ENCODE data around the gene HLA-B.
A peak's percentile ranks its signal among the peaks of the same experiment; 100 is the strongest.

The HLA-B gene

GRCh38 chr6:31399589-31400466, 42.8 kb upstream of the HLA-B start (continued):
- TF ChIP-seq EGR2 (tag by site-specific recombination; IDR thresholded peaks at IDR 0.05; ENCODE audit: low read depth) (peak; percentile 90), ZNF501 (tag by site-specific recombination; IDR thresholded peaks at IDR 0.05) (peak; percentile 75), ZNF302 (tag by site-specific recombination; IDR thresholded peaks at IDR 0.05; ENCODE audit: low read depth) (no peak), ZNF664 (tag by site-specific recombination; IDR thresholded peaks at IDR 0.05) (0 out of 2 replicates have a peak, but pooled peaks have one; percentile 14), ZNF600 (tag by site-specific recombination; IDR thresholded peaks at IDR 0.05) (peak; percentile 95), MEIS1 (CRISPR knock-in tag; IDR thresholded peaks at IDR 0.05; ENCODE audit: borderline replicate concordance) (no peak), ZNF2 (tag by site-specific recombination; IDR thresholded peaks at IDR 0.05) (peak; percentile 95), PATZ1 (tag by site-specific recombination; IDR thresholded peaks at IDR 0.05) (peak; percentile 60; the same call in 1 of the 2 replicates), ZNF768 (tag by site-specific recombination; IDR thresholded peaks at IDR 0.05) (no peak), ZNF776 (tag by site-specific recombination; IDR thresholded peaks at IDR 0.05; ENCODE audit: borderline replicate concordance) (no peak), ZBTB26 (tag by site-specific recombination; optimal IDR thresholded peaks at IDR 0.05) (peak; percentile 40), ZBTB20 (tag by site-specific recombination; IDR thresholded peaks at IDR 0.05) (peak; percentile 95), ZNF366 (tag by site-specific recombination; conservative IDR thresholded peaks at IDR 0.05) (peak; percentile 87), IKZF3 (tag by site-specific recombination; IDR thresholded peaks at IDR 0.05) (peak; percentile 98), ZNF639 (tag by site-specific recombination; IDR thresholded peaks at IDR 0.05) (peak; percentile 69; the same call in 1 of the 2 replicates), ZNF76 (tag by site-specific recombination; IDR thresholded peaks at IDR 0.05; ENCODE audit: borderline replicate concordance, low read depth) (peak; percentile 45), ZNF335 (tag by site-specific recombination; conservative IDR thresholded peaks at IDR 0.05) (peak; percentile 47), ZFHX2 (tag by site-specific recombination; conservative IDR thresholded peaks at IDR 0.05) (peak; percentile 89), ZNF112 (tag by site-specific recombination; IDR thresholded peaks at IDR 0.05) (no peak), ZNF274 (IDR thresholded peaks at IDR 0.05; ENCODE audit: low read length) (no peak), ZNF274 (tag by site-specific recombination; IDR thresholded peaks at IDR 0.05; ENCODE audit: borderline replicate concordance) (no peak), ZNF660 (tag by site-specific recombination; IDR thresholded peaks at IDR 0.05) (peak; percentile 89), ZNF621 (tag by site-specific recombination; IDR thresholded peaks at IDR 0.05) (no peak), ZNF792 (tag by site-specific recombination; IDR thresholded peaks at IDR 0.05) (no peak), ZNF623 (tag by site-specific recombination; IDR thresholded peaks at IDR 0.05) (0 out of 2 replicates have a peak, but pooled peaks have one; percentile 12), ZNF645 (tag by site-specific recombination; IDR thresholded peaks at IDR 0.05) (no peak; the same call in 1 of the 2 replicates), ZBTB44 (tag by site-specific recombination; IDR thresholded peaks at IDR 0.05) (0 out of 2 replicates have a peak, but pooled peaks have one; percentile 5), ZNF324 (tag by site-specific recombination; IDR thresholded peaks at IDR 0.05) (peak; percentile 90), TCF7L2 (IDR thresholded peaks at IDR 0.05; ENCODE audit: borderline replicate concordance, low read depth, low read length) (no peak), ZNF423 (tag by site-specific recombination; IDR thresholded peaks at IDR 0.05) (no peak), ZXDB (tag by site-specific recombination; IDR thresholded peaks at IDR 0.05) (peak; percentile 60; the same call in 1 of the 2 replicates)

All from HEK293 (cell line).